ENCODE results near the gene NECAB2. TPM values are rescaled to one million over a fixed set of nuclear protein-coding genes. Genes with fewer than 3 reads are reported as not detected.

NECAB2 gene
- total and polyA plus RNA-seq, 7 donors: 0.34 to 3.1 (median 1.8) TPM; not detected in 4

DNA sequence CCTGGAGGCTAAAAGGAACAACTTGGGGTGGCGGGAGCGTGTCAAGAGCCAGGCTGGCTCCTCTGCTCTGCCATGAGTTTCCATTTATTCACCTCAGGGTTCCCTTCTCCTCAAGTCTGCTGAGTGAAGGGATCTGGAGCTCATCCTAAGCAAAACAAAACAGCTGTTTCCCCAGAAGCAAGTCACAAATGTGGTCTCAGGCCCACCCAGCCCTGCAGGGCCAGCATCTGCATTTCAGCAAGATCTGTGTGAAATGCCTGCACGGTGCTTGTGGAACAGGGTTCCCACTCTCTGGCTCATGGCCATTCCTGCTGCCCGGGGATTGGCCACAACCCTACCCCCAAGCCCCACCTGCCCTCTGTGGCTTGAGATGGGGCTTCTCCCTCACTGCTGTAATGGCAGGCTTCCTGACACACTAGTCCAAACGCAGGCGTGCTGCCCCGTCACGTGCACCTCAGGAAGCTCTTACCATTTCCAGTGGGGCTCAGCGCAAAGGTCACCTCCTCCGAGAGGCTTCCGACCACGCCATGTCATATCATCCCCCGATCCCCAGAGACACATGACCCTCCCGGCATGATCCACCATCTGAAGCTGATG lies 72.3 kb downstream of the NECAB2 start:
- H3K27me3 ChIP-seq: peaks cover 0 to 16% (median 0%) of the 10 kb centered on the region in 3 donors
- H3K27ac ChIP-seq: no peak overlapping the region
- intact Hi-C loops (cut with DNase I): no loop called here
- H3K36me3 ChIP-seq: no peaks in the 10 kb centered on the region
- DNase-seq: no peak
- no peak overlapping the region for H3K4me3 ChIP-seq
- TF ChIP-seq POLR2AphosphoS5 (IDR thresholded peaks at IDR 0.05): no peak
- TF ChIP-seq POLR2A (IDR thresholded peaks at IDR 0.05): no peak
- TF ChIP-seq, protein P1, sequence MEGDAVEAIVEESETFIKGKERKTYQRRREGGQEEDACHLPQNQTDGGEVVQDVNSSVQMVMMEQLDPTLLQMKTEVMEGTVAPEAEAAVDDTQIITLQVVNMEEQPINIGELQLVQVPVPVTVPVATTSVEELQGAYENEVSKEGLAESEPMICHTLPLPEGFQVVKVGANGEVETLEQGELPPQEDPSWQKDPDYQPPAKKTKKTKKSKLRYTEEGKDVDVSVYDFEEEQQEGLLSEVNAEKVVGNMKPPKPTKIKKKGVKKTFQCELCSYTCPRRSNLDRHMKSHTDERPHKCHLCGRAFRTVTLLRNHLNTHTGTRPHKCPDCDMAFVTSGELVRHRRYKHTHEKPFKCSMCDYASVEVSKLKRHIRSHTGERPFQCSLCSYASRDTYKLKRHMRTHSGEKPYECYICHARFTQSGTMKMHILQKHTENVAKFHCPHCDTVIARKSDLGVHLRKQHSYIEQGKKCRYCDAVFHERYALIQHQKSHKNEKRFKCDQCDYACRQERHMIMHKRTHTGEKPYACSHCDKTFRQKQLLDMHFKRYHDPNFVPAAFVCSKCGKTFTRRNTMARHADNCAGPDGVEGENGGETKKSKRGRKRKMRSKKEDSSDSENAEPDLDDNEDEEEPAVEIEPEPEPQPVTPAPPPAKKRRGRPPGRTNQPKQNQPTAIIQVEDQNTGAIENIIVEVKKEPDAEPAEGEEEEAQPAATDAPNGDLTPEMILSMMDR (IDR thresholded peaks at IDR 0.05): no peak
- TF ChIP-seq EP300 (IDR thresholded peaks at IDR 0.05): no peak
- H3K9me3 ChIP-seq: peaks cover 0 to 8% (median 0%) of the 10 kb centered on the region in 4 donors
- no peaks in the 10 kb centered on the region for H3K4me1 ChIP-seq
- WGBS, 2 donors: 82 to 84% methylated on average over 14 of the region's 14 CpGs

DNA sequence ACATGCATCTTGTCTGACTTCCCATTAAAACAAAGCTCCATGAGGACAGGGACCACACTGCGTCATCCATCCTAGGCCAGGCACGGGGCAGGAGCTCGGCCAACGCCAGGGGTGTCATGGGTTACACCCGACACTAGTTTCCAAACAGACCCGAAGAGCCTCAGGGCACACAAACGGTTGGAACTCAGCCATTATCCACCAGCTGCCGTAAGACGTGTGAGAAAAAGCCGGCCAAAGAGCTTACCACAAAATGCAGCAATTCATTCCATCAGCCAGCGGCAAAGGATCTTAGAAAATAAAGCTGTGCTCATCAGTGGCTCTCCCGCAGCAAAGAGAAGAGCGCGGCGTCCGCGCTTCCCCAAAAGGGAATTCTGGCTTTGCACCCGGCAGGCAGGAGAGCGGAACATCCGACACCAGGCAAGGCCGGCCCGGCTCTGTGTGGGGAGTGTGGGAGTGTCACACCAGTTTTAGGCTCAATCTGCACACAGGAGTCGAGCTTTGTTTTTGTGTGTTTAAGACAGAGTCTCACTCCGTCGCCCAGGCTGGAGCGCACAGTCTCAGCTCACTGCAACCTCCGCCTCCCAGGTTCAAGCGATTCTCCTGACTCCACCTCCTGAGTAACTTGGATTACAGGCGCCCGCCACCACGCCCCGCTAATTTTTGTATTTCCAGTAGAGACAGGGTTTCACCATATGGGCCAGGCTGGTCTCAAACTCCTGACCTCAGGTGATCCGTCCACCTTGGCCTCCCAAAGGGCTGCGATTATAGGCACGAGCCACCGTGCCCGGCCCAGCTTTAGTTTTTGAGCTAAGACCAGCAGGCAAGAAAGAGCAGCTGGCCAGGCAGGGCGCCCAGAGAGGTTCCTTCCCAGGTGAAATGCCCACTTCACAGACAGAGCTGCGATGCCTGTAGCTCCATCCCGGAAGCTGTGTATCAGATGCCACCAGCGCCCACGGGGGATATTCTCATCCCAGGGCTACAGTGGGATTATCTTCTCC lies 73.1 kb downstream of the NECAB2 start:
- H3K36me3 ChIP-seq: no peaks in the 10 kb centered on the region
- 83 to 86% methylated on average over 42 of the region's 42 CpGs for WGBS, 2 donors
- no peak overlapping the region for H3K4me3 ChIP-seq
- no peak overlapping the region for H3K27ac ChIP-seq
- TF ChIP-seq POLR2AphosphoS5 (IDR thresholded peaks at IDR 0.05): no peak
- TF ChIP-seq, protein P1 (IDR thresholded peaks at IDR 0.05): no peak
- intact Hi-C loops (cut with DNase I): no loop called here
- no peak for DNase-seq
- peaks cover 0 to 2% (median 0%) of the 10 kb centered on the region in 4 donors for H3K9me3 ChIP-seq
- H3K4me1 ChIP-seq: no peaks in the 10 kb centered on the region
- peaks cover 0 to 16% (median 0%) of the 10 kb centered on the region in 3 donors for H3K27me3 ChIP-seq

DNA sequence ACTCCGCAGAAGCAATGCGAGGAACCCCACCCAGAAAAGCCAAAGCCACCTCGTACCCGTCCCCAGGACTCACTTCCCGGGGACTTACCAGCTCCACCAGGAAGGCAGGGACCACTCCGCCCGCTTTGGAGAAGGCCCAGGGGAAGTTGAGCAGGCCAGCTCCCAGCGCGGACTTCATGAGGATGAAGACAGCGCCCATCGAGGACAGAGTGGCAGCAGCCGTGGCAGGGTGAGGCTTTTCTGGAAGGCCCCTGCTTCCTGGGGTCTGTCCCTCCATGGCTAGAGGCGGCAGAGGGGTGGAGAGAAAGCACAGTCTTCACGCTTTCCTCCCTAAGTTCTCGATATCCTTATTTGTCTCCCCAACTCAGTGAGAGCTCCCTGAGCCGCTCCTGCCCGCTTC lies 73.8 kb downstream of the NECAB2 start:
- no peak for TF ChIP-seq POLR2AphosphoS5 (IDR thresholded peaks at IDR 0.05)
- TF ChIP-seq, protein P1 (IDR thresholded peaks at IDR 0.05): no peak
- TF ChIP-seq POLR2A (IDR thresholded peaks at IDR 0.05): no peak
- TF ChIP-seq EP300 (IDR thresholded peaks at IDR 0.05): no peak
- no peaks in the 10 kb centered on the region for H3K9me3 ChIP-seq
- peaks cover 0 to 13% (median 0%) of the 10 kb centered on the region in 3 donors for H3K27me3 ChIP-seq
- no peak for DNase-seq
- H3K36me3 ChIP-seq: no peaks in the 10 kb centered on the region
- H3K4me3 ChIP-seq: no peak overlapping the region
- intact Hi-C loops (cut with DNase I): no loop called here
- no peak overlapping the region for H3K27ac ChIP-seq
- WGBS, 2 donors: 87 to 90% methylated on average over 17 of the region's 17 CpGs
- H3K4me1 ChIP-seq: no peaks in the 10 kb centered on the region

DNA sequence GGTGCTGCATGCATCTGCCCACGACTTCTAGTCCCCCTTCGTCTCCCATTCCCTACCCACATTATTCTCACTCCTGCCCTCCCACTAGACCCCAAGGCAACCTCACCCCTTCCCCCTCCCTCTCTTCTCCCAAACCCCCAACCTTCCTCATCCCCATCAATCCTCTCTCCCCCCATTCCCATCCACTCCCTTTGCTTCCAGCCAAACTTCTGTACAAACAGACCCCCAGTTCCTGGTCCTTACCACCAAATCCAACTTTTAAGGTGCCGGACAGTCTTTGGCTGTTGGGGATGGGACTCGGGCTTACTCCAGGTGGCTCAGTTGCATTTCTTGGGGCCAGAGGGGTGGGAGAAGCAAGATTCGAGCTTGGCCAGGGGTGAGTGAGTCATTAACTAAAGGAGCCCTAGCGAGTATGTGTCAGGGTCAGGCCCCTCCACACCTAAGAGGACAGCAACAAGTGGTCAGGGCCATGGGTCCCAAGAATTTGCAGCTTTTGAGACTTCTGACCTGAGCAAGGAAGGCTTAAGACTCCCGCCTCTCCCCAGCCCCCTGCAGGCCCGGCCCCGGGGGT lies 74.3 kb downstream of the NECAB2 start, which contains the start of gene SLC38A8:
TSS of gene SLC38A8 (minus strand) at position 488 of the 571 bp plus-strand sequence. CDS start 638 bp downstream, outside the sequence.
- Histone ChIP-seq H3K27me3 (peaks cover 0 to 9% (median 0%) of the 10 kb centered on the region in 3 donors), H3K4me3 (no peak within 1 kb of the TSS), H3K27ac (no peak within 1 kb of the TSS), H3K36me3 (no peaks in the 10 kb centered on the region), H3K4me1 (no peaks in the 10 kb centered on the region), H3K9me3 (no peaks in the 10 kb centered on the region)
- intact Hi-C loops (cut with DNase I): no loop called here
- WGBS, 2 donors: 49 to 63% methylated on average over 9 of the region's 9 CpGs
- no peak for TF ChIP-seq POLR2AphosphoS5 (IDR thresholded peaks at IDR 0.05)
- TF ChIP-seq POLR2A (IDR thresholded peaks at IDR 0.05): no peak
- TF ChIP-seq, protein P1 (IDR thresholded peaks at IDR 0.05): no peak
- TF ChIP-seq EP300 (IDR thresholded peaks at IDR 0.05): no peak
- no peak for DNase-seq
